Smooth muscle cell (in vitro differentiated cells): ENCODE measurements around the gene ERC2. TPM values are rescaled to one million over a fixed set of nuclear protein-coding genes. Genes with fewer than 3 reads are reported as not detected.
A peak's percentile ranks its signal among the peaks of the same experiment; 100 is the strongest.

Source experiments
- DNase-seq: peaks from one replicate; lab custom pipeline; 2025; ENCODE audit not compliant: unreplicated experiment; lab: John Stamatoyannopoulos, UW
- H2AFZ ChIP-seq: fragments of 200-600 bp; sonication (generic); 2 replicates; pipeline ENCODE4 v1.6.0; 2016; ENCODE audit warnings: antibody characterized with exemption, low read depth, mild to moderate bottlenecking
- H3F3A ChIP-seq: fragments of 200-600 bp; sonication (generic); 2 replicates; pipeline ENCODE4 v1.6.0; 2017; ENCODE audit warnings: antibody characterized with exemption, low read depth
- H3K27ac ChIP-seq: fragments of 200-600 bp; sonication (generic); 2 replicates; pipeline ENCODE4 v1.5.1; 2016; ENCODE audit warnings: low read depth, mild to moderate bottlenecking
- H3K27me3 ChIP-seq: fragments of 200-600 bp; sonication (generic); 2 replicates; pipeline ENCODE4 v1.6.1; 2016; ENCODE audit warnings: low read depth, mild to moderate bottlenecking
- H3K36me3 ChIP-seq: fragments of 200-600 bp; sonication (generic); 2 replicates; pipeline ENCODE4 v1.5.1; 2016; ENCODE audit warnings: low read depth
- H3K4me1 ChIP-seq: fragments of 200-600 bp; sonication (generic); 2 replicates; pipeline ENCODE4 v1.5.1; 2016; ENCODE audit warnings: low read depth
- H3K4me2 ChIP-seq: fragments of 200-600 bp; sonication (generic); 2 replicates; pipeline ENCODE4 v1.6.0; 2016; ENCODE audit warnings: mild to moderate bottlenecking
- H3K4me3 ChIP-seq: fragments of 200-600 bp; sonication (generic); 2 replicates; pipeline ENCODE4 v1.5.1; 2016; ENCODE audit warnings: mild to moderate bottlenecking
- H3K79me2 ChIP-seq: fragments of 200-600 bp; sonication (generic); 2 replicates; pipeline ENCODE4 v1.6.0; 2016; ENCODE audit warnings: low read depth, mild to moderate bottlenecking
- H3K9ac ChIP-seq: fragments of 200-600 bp; sonication (generic); 2 replicates; pipeline ENCODE4 v1.6.0; 2016; ENCODE audit warnings: low read depth
- H3K9me3 ChIP-seq: fragments of 200-600 bp; sonication (generic); replicated peaks from 2 replicates; pipeline ENCODE4 v1.5.1; 2016; ENCODE audit warnings: low read depth
- H4K20me1 ChIP-seq: fragments of 200-600 bp; sonication (generic); 2 replicates; pipeline ENCODE4 v1.6.0; 2016; ENCODE audit warnings: low read depth
- CTCF ChIP-seq: fragments of 200-600 bp; sonication (generic); IDR thresholded peaks from 2 replicates; pipeline ENCODE4 v1.5.1; 2017; ENCODE audit warnings: borderline replicate concordance, mild to moderate bottlenecking, antibody characterized with exemption; ENCODE audit not compliant: insufficient read depth, poor library complexity, severe bottlenecking
- WGBS: methylation state at CpG from one replicate; pipeline ENCODE4 v1.1.7; 2016; ENCODE audit warnings: low lambda C conversion rate; 5-methylcytosine and 5-hydroxymethylcytosine counted together
- polyA plus RNA-seq: library from polyadenylated mRNA; unstranded; fragments of >200 nt; fragmentation: Nextera tagmentation; extraction: Ambion mirVana; gene quantifications from 2 replicates; pipeline ENCODE4 v1.2.1, GENCODE V29; 2016
- total RNA-seq: library from RNA; depleted of rRNA; stranded (reverse); fragments of >200 nt; gene quantifications from 2 replicates; pipeline ENCODE4 v1.2.3, GENCODE V29; 2014

ERC2 gene
- total and polyA plus RNA-seq, 2 experiments from 2014 or later, result 1.1 TPM; not detected in 1

- Histone ChIP-seq H2AFZ (no peak overlapping the region), H3F3A (no peaks in the 10 kb centered on the region), H3K79me2 (no peaks in the 10 kb centered on the region), H3K4me1 (peaks cover 11% of the 10 kb centered on the region), H4K20me1 (no peaks in the 10 kb centered on the region), H3K27ac (no peak overlapping the region), H3K36me3 (no peaks in the 10 kb centered on the region), H3K4me3 (no peak overlapping the region), H3K27me3 (peaks cover 14% of the 10 kb centered on the region), H3K9me3 (no peaks in the 10 kb centered on the region), H3K9ac (no peak overlapping the region), H3K4me2 (no peak overlapping the region)
- 47% methylated on average over 3 of the region's 3 CpGs for WGBS
- TF ChIP-seq CTCF, result peak; percentile 38
- DNase-seq, result no peak
These were observed 568.4 kb downstream of the ERC2 start for GRCh38 chr3:55899887-55900286.

- H4K20me1 ChIP-seq, result no peaks in the 10 kb centered on the region
- H3K79me2 ChIP-seq, result no peaks in the 10 kb centered on the region
- no peaks in the 10 kb centered on the region for H3F3A ChIP-seq
- H3K27ac ChIP-seq, result no peak overlapping the region
- no peaks in the 10 kb centered on the region for H3K36me3 ChIP-seq
- no peaks in the 10 kb centered on the region for H3K9me3 ChIP-seq
- TF ChIP-seq CTCF, result no peak
- H3K27me3 ChIP-seq, result peaks cover 13% of the 10 kb centered on the region
- no peak overlapping the region for H3K4me2 ChIP-seq
- peaks cover 11% of the 10 kb centered on the region for H3K4me1 ChIP-seq
- 40% methylated on average over 4 of the region's 4 CpGs for WGBS
- H3K4me3 ChIP-seq, result no peak overlapping the region
- H3K9ac ChIP-seq, result no peak overlapping the region
- DNase-seq, result no peak
- no peak overlapping the region for H2AFZ ChIP-seq
These were observed 570.6 kb downstream of the ERC2 start for GRCh38 chr3:55897573-55898224.

- Histone ChIP-seq H2AFZ (no peak overlapping the region), H3K27me3 (peaks cover 9% of the 10 kb centered on the region), H3F3A (no peaks in the 10 kb centered on the region), H3K4me1 (peaks cover 11% of the 10 kb centered on the region), H3K36me3 (no peaks in the 10 kb centered on the region), H3K27ac (no peak overlapping the region), H4K20me1 (no peaks in the 10 kb centered on the region), H3K9me3 (no peaks in the 10 kb centered on the region), H3K4me2 (no peak overlapping the region), H3K4me3 (no peak overlapping the region), H3K79me2 (no peaks in the 10 kb centered on the region), H3K9ac (no peak overlapping the region)
- WGBS, result 93% methylated on average over 5 of the region's 5 CpGs
- TF ChIP-seq CTCF, result no peak
- DNase-seq, result no peak
These were observed 572.2 kb downstream of the ERC2 start for GRCh38 chr3:55895897-55896566.

- Histone ChIP-seq H3K4me2 (no peak overlapping the region), H3K4me3 (no peak overlapping the region), H3K79me2 (no peaks in the 10 kb centered on the region), H3K27me3 (no peaks in the 10 kb centered on the region), H2AFZ (no peak overlapping the region), H3F3A (no peaks in the 10 kb centered on the region), H3K9me3 (no peaks in the 10 kb centered on the region), H3K27ac (no peak overlapping the region), H3K4me1 (peaks cover 11% of the 10 kb centered on the region), H4K20me1 (no peaks in the 10 kb centered on the region), H3K9ac (no peak overlapping the region), H3K36me3 (no peaks in the 10 kb centered on the region)
- 96% methylated on average over 2 of the region's 2 CpGs for WGBS
- DNase-seq, result no peak
- TF ChIP-seq CTCF, result no peak
These were observed 573.7 kb downstream of the ERC2 start for GRCh38 chr3:55894605-55895004.
